Liver (tissue), 2 donors: ENCODE results near the gene HTT-AS.

Source experiments
- JUND ChIP-seq, 2 donors: IDR thresholded peaks; 2 replicates each; pipeline ENCODE4 v1.6.1; 2016; ENCODE audit warnings: antibody characterized with exemption in 2 of 2
- YY1 ChIP-seq: IDR thresholded peaks from 2 replicates; pipeline ENCODE4 v1.6.1; 2016; ENCODE audit warnings: antibody characterized with exemption, mild to moderate bottlenecking
- donor health status: healthy.

DNA sequence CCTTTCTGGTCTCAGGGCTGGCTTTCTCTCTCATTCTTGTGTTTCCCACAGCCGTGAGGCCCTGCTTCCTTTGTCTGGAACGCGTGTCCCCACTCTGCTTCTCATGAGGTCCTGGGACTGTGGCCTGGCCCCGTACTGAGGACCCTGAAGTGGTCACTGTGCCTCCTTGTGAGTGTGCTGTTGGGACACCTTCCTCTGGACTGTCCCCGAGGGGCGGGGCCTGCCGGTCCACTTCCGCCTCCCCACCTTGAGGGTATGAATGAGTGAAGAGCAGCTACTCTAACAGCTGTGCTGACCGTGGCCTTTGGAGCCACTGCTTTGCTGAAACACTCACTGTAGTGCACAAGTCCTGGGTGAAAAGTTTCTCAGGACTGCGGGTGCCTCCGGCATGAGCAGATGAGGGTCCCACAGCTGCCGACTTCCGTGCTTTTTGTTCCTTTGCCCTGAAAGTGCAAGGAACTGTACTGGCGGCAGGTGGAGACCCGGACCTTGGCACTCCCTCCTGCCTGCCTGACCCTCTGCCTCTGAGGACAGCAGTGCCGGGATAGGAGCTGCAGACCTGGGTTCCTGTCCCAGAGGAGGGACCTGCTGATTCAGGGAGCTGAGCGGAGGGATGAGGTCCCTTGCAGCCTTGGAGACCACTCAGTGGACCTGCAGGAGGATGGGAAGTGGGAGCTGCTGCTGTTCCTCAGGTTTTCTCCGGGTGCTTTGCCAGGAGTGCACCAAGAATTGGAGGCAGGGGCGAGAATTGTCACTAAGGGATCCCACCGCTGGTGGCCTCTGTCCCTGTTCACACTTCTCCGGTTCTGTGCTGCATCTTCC lies 38.0 kb downstream of the HTT-AS start:
- TF ChIP-seq YY1: no peak
- TF ChIP-seq JUND (IDR thresholded peaks at IDR 0.05): no peak
